HL-60 (cell line): ENCODE results near the gene ITGA2B.

ENCODE experiments used
- TF ChIP-seq, protein P1 (sequence below): IDR thresholded peaks from one replicate; pipeline ENCODE4 v1.5.1; 2011; ENCODE audit warnings: low read length, control low read depth, inconsistent platforms; ENCODE audit not compliant: insufficient read depth
- TF ChIP-seq, protein P2 (sequence below): IDR thresholded peaks from 2 replicates; pipeline ENCODE4 v1.6.1; 2012; ENCODE audit warnings: low read depth; ENCODE audit not compliant: insufficient replicate concordance

DNA sequence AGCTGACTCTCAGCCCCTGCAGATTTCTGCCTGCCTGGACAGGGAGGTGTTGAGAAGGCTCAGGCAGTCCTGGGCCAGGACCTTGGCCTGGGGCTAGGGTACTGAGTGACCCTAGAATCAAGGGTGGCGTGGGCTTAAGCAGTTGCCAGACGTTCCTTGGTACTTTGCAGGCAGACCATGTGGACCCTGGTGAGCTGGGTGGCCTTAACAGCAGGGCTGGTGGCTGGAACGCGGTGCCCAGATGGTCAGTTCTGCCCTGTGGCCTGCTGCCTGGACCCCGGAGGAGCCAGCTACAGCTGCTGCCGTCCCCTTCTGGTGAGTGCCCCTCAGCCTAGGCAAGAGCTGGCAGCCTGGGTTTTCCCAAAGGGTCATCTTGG lies 40.5 kb downstream of the ITGA2B start:
- TF ChIP-seq, protein P1, sequence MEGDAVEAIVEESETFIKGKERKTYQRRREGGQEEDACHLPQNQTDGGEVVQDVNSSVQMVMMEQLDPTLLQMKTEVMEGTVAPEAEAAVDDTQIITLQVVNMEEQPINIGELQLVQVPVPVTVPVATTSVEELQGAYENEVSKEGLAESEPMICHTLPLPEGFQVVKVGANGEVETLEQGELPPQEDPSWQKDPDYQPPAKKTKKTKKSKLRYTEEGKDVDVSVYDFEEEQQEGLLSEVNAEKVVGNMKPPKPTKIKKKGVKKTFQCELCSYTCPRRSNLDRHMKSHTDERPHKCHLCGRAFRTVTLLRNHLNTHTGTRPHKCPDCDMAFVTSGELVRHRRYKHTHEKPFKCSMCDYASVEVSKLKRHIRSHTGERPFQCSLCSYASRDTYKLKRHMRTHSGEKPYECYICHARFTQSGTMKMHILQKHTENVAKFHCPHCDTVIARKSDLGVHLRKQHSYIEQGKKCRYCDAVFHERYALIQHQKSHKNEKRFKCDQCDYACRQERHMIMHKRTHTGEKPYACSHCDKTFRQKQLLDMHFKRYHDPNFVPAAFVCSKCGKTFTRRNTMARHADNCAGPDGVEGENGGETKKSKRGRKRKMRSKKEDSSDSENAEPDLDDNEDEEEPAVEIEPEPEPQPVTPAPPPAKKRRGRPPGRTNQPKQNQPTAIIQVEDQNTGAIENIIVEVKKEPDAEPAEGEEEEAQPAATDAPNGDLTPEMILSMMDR: no peak
- TF ChIP-seq, protein P2, sequence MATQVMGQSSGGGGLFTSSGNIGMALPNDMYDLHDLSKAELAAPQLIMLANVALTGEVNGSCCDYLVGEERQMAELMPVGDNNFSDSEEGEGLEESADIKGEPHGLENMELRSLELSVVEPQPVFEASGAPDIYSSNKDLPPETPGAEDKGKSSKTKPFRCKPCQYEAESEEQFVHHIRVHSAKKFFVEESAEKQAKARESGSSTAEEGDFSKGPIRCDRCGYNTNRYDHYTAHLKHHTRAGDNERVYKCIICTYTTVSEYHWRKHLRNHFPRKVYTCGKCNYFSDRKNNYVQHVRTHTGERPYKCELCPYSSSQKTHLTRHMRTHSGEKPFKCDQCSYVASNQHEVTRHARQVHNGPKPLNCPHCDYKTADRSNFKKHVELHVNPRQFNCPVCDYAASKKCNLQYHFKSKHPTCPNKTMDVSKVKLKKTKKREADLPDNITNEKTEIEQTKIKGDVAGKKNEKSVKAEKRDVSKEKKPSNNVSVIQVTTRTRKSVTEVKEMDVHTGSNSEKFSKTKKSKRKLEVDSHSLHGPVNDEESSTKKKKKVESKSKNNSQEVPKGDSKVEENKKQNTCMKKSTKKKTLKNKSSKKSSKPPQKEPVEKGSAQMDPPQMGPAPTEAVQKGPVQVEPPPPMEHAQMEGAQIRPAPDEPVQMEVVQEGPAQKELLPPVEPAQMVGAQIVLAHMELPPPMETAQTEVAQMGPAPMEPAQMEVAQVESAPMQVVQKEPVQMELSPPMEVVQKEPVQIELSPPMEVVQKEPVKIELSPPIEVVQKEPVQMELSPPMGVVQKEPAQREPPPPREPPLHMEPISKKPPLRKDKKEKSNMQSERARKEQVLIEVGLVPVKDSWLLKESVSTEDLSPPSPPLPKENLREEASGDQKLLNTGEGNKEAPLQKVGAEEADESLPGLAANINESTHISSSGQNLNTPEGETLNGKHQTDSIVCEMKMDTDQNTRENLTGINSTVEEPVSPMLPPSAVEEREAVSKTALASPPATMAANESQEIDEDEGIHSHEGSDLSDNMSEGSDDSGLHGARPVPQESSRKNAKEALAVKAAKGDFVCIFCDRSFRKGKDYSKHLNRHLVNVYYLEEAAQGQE: no peak
